CD4-positive, alpha-beta T cell (primary cell): ENCODE measurements around the gene TMPRSS9. TPM values are rescaled to one million over a fixed set of nuclear protein-coding genes. Genes with fewer than 3 reads are reported as not detected.

Experiments
- ATAC-seq: fragments of 200-7000 bp; cut with Tn5 transposase; one replicate; pipeline ENCODE4 v1.10.0; 2022; ENCODE audit warnings: mild to moderate bottlenecking; ENCODE audit not compliant: poor library complexity
- CTCF ChIA-PET: fragments of 350-600 bp; sonication (Branson Sonifier 250); formaldehyde crosslinking; loops from one replicate; lab custom pipeline; 2021; ENCODE audit warnings: antibody characterized with exemption, inconsistent platforms; lab: Charles Lee
- POLR2A ChIA-PET: fragments of 350-600 bp; sonication (Branson Sonifier 250); formaldehyde crosslinking; loops from one replicate; lab custom pipeline; 2021; ENCODE audit warnings: antibody characterized with exemption, inconsistent platforms; lab: Charles Lee
- DNase-seq, 14 experiments: peaks; one replicate each; pipeline ENCODE4 v3.0.0-alpha.2; 2013 to 2020; ENCODE audit warnings: mixed read lengths in 2 of 14
- H3K27ac ChIP-seq, 2 donors: one replicate each; pipeline versions ENCODE4 v1.5.1 to v1.7.0; 2013; ENCODE audit warnings: low read length in 2 of 2, low read depth in 1 of 2, mild to moderate bottlenecking in 1 of 2
- H3K27me3 ChIP-seq, 2 experiments: 1 replicate in 1 of 2; 2 replicates in 1 of 2; pipeline versions ENCODE4 v1.6.1 to v1.7.0; 2013; ENCODE audit warnings: low read length in 2 of 2, control low read depth in 1 of 2, mild to moderate bottlenecking in 1 of 2, moderate library complexity in 1 of 2; ENCODE audit not compliant: insufficient read depth in 2 of 2, control insufficient read depth in 1 of 2
- H3K36me3 ChIP-seq: one replicate; pipeline ENCODE4 v1.6.1; 2013; ENCODE audit warnings: low read length, control low read depth; ENCODE audit not compliant: insufficient read depth
- H3K4me1 ChIP-seq: one replicate; pipeline ENCODE4 v1.6.1; 2013; ENCODE audit warnings: low read length, control low read depth; ENCODE audit not compliant: insufficient read depth
- H3K4me3 ChIP-seq: one replicate; pipeline ENCODE4 v1.5.1; 2013; ENCODE audit warnings: mild to moderate bottlenecking, low read length, moderate library complexity
- H3K9me3 ChIP-seq, 2 experiments: 1 replicate in 1 of 2; 2 replicates in 1 of 2; pipeline versions ENCODE4 v1.6.1 to v1.7.0; 2013; ENCODE audit warnings: low read length in 2 of 2, mild to moderate bottlenecking in 2 of 2, control low read depth in 1 of 2, moderate library complexity in 1 of 2; ENCODE audit not compliant: control insufficient read depth in 1 of 2, insufficient read depth in 1 of 2
- H3K27ac Mint-ChIP-seq: one replicate; pipeline ENCODE4 v1.8.0; 2020; ENCODE audit warnings: mixed read lengths
- H3K27me3 Mint-ChIP-seq: one replicate; pipeline ENCODE4 v1.8.0; 2021; ENCODE audit warnings: mixed read lengths
- H3K36me3 Mint-ChIP-seq: one replicate; pipeline ENCODE4 v1.8.0; 2021; ENCODE audit warnings: low read depth, mixed read lengths
- H3K4me1 Mint-ChIP-seq: one replicate; pipeline ENCODE4 v1.8.0; 2021; ENCODE audit warnings: low read depth, mixed read lengths
- H3K4me3 Mint-ChIP-seq: one replicate; pipeline ENCODE4 v1.8.0; 2020; ENCODE audit warnings: mild to moderate bottlenecking, mixed read lengths
- H3K9me3 Mint-ChIP-seq: one replicate; pipeline ENCODE4 v1.8.0; 2020; ENCODE audit warnings: mixed read lengths
- intact Hi-C, 2 experiments: fragments of 100-400 bp; cut with DNase I in 1 of 2; cut with micrococcal nuclease in 1 of 2; formaldehyde crosslinking; loops; one replicate each; pipeline versions ENCODE4 v1.15.1 to v1.9.0; 2023 to 2025; cut with DNase I, micrococcal nuclease
- total RNA-seq, 174 experiments: library from RNA in 2 of 174; stranded (reverse) in 2 of 174; gene quantifications; one replicate each; pipeline ENCODE4 v1.2.3 and lab custom pipeline; 2021 to 2026
- TF ChIP-seq, protein P1 (sequence below): fragments of 200-600 bp; IDR thresholded peaks from one replicate; pipeline ENCODE4 v1.8.0; 2022; ENCODE audit warnings: antibody characterized with exemption, mild to moderate bottlenecking

The TMPRSS9 gene
- total RNA-seq, 2 experiments from 2014 or later = not detected

DNA sequence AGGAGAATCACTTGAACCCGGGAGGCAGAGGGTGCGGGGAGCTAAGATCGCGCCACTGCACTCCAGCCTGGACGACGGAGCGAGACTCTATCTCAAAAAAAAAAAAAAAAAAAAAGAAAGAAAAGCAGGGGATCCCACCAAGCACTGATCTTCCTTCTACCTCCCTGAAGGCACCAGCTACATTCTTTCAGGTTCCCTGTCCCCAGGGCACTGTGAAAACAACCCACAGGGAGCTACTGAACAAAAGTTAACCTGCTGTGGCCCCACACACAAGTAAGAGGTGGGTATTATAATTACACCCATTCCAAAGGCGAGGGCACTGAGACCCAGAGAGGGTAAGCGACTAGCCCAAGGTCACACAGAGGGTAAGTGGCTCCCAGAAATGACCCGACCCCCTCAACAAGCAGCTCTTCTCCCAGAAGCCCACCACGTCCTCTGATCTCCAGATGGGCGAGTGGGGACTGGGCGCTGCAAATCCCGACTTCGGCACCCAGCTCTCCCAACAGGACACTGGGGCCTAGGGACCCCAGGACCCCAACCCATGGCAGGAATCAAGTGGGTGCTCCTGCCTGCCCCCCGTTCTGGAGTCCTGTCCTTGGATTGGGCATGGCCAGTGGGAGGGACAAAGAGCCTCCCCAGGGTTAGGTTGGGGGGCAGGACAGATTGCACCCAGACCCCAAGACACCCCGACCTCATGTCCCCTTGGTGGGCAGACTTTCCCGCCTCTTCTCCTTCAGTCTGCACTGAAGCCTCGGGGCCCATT, 94.3 kb downstream of the TMPRSS9 start:
- ATAC-seq = no peak
- Mint-ChIP-seq H3K4me1 (peaks cover 13% of the 10 kb centered on the region), H3K9me3 (no peaks in the 10 kb centered on the region), H3K27ac (peak overlapping the region; percentile 42), H3K4me3 (peak overlapping the region; percentile 85), H3K27me3 (no peaks in the 10 kb centered on the region), H3K36me3 (no peaks in the 10 kb centered on the region)
- peak in 1 of 14 experiments; percentile 30 for DNase-seq
- intact Hi-C loops = no loop called here
- H3K9me3 ChIP-seq = no peaks in the 10 kb centered on the region
- peaks cover 25% of the 10 kb centered on the region for H3K4me1 ChIP-seq
- POLR2A ChIA-PET = interaction anchor here (1.3 to 3.8 kb wide), 3 partner anchors 22 to 26 kb away, joined by 5 to 45 read pairs (median 36); partner anchors contain the start of genes GADD45B and TIMM13
- H3K36me3 ChIP-seq = no peaks in the 10 kb centered on the region
- no peak overlapping the region for H3K4me3 ChIP-seq
- CTCF ChIA-PET = interaction anchor here (1.4 kb wide), 1 partner anchor 157 kb away, joined by 3 read pairs; no protein-coding TSS in a partner anchor
- TF ChIP-seq, protein P1, sequence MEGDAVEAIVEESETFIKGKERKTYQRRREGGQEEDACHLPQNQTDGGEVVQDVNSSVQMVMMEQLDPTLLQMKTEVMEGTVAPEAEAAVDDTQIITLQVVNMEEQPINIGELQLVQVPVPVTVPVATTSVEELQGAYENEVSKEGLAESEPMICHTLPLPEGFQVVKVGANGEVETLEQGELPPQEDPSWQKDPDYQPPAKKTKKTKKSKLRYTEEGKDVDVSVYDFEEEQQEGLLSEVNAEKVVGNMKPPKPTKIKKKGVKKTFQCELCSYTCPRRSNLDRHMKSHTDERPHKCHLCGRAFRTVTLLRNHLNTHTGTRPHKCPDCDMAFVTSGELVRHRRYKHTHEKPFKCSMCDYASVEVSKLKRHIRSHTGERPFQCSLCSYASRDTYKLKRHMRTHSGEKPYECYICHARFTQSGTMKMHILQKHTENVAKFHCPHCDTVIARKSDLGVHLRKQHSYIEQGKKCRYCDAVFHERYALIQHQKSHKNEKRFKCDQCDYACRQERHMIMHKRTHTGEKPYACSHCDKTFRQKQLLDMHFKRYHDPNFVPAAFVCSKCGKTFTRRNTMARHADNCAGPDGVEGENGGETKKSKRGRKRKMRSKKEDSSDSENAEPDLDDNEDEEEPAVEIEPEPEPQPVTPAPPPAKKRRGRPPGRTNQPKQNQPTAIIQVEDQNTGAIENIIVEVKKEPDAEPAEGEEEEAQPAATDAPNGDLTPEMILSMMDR = no peak
- H3K27ac ChIP-seq = no peak overlapping the region
- H3K27me3 ChIP-seq = no peaks in the 10 kb centered on the region

DNA sequence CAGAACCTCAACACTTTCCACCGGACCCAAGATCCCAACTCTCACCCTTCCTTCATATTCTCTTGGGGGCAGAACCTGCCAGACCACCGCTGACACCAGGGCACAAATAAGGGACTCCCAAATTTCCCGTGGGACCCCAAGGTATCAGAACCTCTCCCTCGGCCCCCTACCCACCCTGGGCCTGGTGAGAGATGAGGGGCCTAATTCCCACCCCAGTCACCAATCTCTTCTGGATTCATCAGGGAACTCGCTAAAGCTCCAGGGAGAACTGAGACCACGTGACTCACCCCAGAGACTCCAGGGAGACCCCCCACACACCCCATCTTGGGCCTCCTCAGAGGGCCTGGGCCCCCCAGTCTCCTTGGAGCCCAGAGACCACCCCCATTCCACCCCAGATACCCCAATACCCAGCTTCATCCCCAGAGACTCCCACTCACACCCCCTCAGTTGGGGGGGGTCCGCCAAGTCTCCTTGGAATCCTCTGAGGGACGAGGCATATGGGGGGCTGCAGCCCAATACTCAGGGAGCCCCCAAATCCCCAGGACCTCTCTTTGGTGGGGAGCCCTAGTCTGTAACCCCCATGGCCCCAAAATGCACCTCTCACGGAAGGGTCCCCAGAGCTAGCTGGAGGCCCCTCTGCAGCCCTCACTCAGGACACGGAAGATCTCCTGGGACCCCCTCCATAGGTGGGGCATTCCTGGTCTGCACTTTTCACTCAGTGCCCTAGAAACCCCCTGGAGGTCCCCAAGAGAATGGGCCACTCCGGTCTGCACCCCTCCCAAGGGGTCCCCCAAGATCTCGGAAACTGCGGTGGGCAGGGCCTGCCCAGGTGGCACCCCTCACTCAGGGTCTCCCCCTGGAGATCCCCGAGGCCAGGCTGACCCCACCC, 95.1 kb downstream of the TMPRSS9 start:
- Mint-ChIP-seq H3K4me3 (peak overlapping the region; percentile 85), H3K9me3 (no peaks in the 10 kb centered on the region), H3K36me3 (no peaks in the 10 kb centered on the region), H3K27me3 (no peaks in the 10 kb centered on the region), H3K27ac (peak overlapping the region; percentile 42), H3K4me1 (peaks cover 13% of the 10 kb centered on the region)
- peaks cover 25% of the 10 kb centered on the region for H3K4me1 ChIP-seq
- no peaks in the 10 kb centered on the region for H3K9me3 ChIP-seq
- H3K27me3 ChIP-seq = no peaks in the 10 kb centered on the region
- TF ChIP-seq, protein P1 = no peak
- H3K4me3 ChIP-seq = peak overlapping the region; percentile 74
- DNase-seq = peak in 1 of 14 experiments; percentile 32
- H3K36me3 ChIP-seq = no peaks in the 10 kb centered on the region
- ChIA-PET CTCF (interaction anchor here (1.1 to 2.0 kb wide), 2 partner anchors 157 to 182 kb away, joined by 3 to 9 read pairs; no protein-coding TSS in a partner anchor), POLR2A (interaction anchor here (3.3 to 3.8 kb wide), 2 partner anchors 22 to 27 kb away, joined by 36 to 45 read pairs; partner anchors contain the start of genes GADD45B and TIMM13)
- H3K27ac ChIP-seq = no peak overlapping the region
- intact Hi-C loops = loop anchor here in 1 of 2 experiments (5.0 kb wide), 1 partner anchor 287 kb away; the partner anchor contains the start of gene SLC39A3
- no peak for ATAC-seq
